Prostate gland (tissue), 2 donors: Measurements from ENCODE around the gene PCDHGA8.
A peak's percentile ranks its signal among the peaks of the same experiment; 100 is the strongest.

ENCODE experiments used
- CTCF ChIP-seq, 4 experiments: fragments of 200-600 bp in 2 of 4; fragments of 450-650 bp in 2 of 4; sonication (generic) in 2 of 4; IDR thresholded peaks; 1 replicate in 3 of 4; 2 replicates in 1 of 4; pipeline ENCODE4 v1.5.1; 2016 to 2019; ENCODE audit warnings: antibody characterized with exemption in 4 of 4, mild to moderate bottlenecking in 2 of 4, moderate library complexity in 2 of 4
- POLR2A ChIP-seq: fragments of 450-650 bp; IDR thresholded peaks from one replicate; pipeline ENCODE4 v1.6.1; 2016; ENCODE audit warnings: antibody characterized with exemption, mild to moderate bottlenecking
- POLR2AphosphoS5 ChIP-seq: sonication (generic); formaldehyde crosslinking; IDR thresholded peaks from one replicate; pipeline ENCODE4 v1.6.1; 2017; ENCODE audit warnings: antibody characterized with exemption

DNA sequence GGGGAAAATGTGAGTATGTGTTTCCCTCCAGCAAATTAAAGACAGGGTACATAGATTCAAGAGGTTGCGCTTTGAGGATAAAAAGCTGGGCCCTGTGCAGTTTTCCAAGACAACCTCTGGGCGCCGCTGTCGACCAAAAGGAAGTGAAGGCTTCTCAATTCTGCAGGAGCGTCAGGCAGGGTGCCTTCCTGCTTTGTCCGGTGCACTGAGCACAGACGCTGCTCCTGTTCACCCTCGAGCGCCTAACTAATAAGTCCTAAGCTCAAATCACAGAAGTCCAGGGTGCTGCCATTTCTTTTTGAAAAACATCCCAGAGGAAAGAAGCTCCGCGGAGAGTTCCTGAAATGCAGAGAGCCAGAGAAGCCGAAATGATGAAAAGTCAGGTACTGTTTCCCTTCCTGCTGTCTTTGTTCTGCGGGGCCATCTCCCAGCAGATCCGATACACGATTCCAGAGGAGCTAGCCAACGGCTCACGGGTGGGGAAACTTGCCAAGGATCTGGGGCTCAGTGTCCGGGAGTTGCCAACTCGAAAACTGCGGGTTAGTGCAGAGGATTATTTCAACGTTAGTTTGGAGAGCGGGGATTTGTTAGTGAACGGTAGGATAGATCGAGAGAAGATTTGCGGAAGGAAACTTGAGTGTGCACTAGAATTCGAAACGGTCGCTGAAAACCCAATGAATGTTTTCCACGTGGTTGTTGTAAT is 42.4 kb upstream of the PCDHGA8 start, which contains the start of gene PCDHGB1:
- TF ChIP-seq POLR2A (no peak), CTCF (IDR thresholded peaks at IDR 0.05) (peak in 2 of 4 experiments; percentile 16 to 29), POLR2AphosphoS5 (no peak)
